HEK293 (cell line): ENCODE results near the gene CASKIN2.

ENCODE experiments used
- CTCF ChIA-PET: fragments of 350-600 bp; formaldehyde crosslinking; extraction: SDS; loops from one replicate; lab custom pipeline; 2021; ENCODE audit warnings: antibody characterized with exemption; lab: Yijun Ruan, JAX
- POLR2A ChIA-PET: fragments of 300-600 bp; formaldehyde crosslinking; extraction: SDS; loops from one replicate; lab custom pipeline; 2020; ENCODE audit warnings: antibody characterized with exemption, inconsistent platforms; lab: Yijun Ruan, JAX
- H3K27ac ChIP-seq: fragments of 200-500 bp; sonication (Bioruptor generic); 2 replicates; pipeline ENCODE4 v1.5.1; 2014; ENCODE audit warnings: low read depth, low read length, control low read depth, inconsistent platforms; ENCODE audit errors: extremely low read depth
- H3K36me3 ChIP-seq, 2 experiments: fragments of 200-500 bp in 1 of 2; sonication (Bioruptor generic) in 1 of 2; 1 replicate in 1 of 2; 2 replicates in 1 of 2; pipeline ENCODE4 v1.5.1; 2014 to 2017; ENCODE audit warnings: inconsistent platforms in 2 of 2, low read length in 2 of 2; ENCODE audit not compliant: control insufficient read depth in 2 of 2, insufficient read depth in 1 of 2
- H3K4me1 ChIP-seq: fragments of 200-500 bp; sonication (Bioruptor generic); 2 replicates; pipeline ENCODE4 v1.5.1; 2014; ENCODE audit warnings: mild to moderate bottlenecking, low read length, inconsistent platforms; ENCODE audit not compliant: control insufficient read depth, insufficient read depth
- H3K4me3 ChIP-seq: 2 replicates; pipeline ENCODE4 v1.5.1; 2011; ENCODE audit warnings: low read depth, mild to moderate bottlenecking, control low read depth, low read length, moderate library complexity
- H3K9me3 ChIP-seq: fragments of 200-500 bp; sonication (Bioruptor generic); 2 replicates; pipeline ENCODE4 v1.5.1; 2014; ENCODE audit warnings: low read depth, low read length, inconsistent platforms; ENCODE audit not compliant: control insufficient read depth, insufficient read depth
- GLIS1 ChIP-seq: fragments of 450-650 bp; formaldehyde crosslinking; IDR thresholded peaks from 2 replicates; pipeline ENCODE4 v1.5.1; 2016; ENCODE audit warnings: missing biosample characterization, missing genetic modification characterization
- HOXA7 ChIP-seq: sonication (generic); formaldehyde crosslinking; IDR thresholded peaks from 2 replicates; pipeline ENCODE4 v1.8.1; 2022; ENCODE audit warnings: missing genetic modification reagents, borderline replicate concordance
- SCRT1 ChIP-seq: fragments of 450-650 bp; formaldehyde crosslinking; IDR thresholded peaks from 2 replicates; pipeline ENCODE4 v1.5.1; 2016; ENCODE audit warnings: missing biosample characterization, missing genetic modification characterization, borderline replicate concordance
- YY1 ChIP-seq: fragments of 450-650 bp; formaldehyde crosslinking; IDR thresholded peaks from 2 replicates; pipeline ENCODE4 v1.5.1; 2018; ENCODE audit warnings: missing biosample characterization, missing genetic modification characterization
- ZBTB17 ChIP-seq: fragments of 450-650 bp; formaldehyde crosslinking; IDR thresholded peaks from 2 replicates; pipeline ENCODE4 v1.5.1; 2016; ENCODE audit warnings: missing biosample characterization, missing genetic modification characterization
- ZBTB49 ChIP-seq: fragments of 450-650 bp; formaldehyde crosslinking; IDR thresholded peaks from 2 replicates; pipeline ENCODE4 v1.5.1; 2016; ENCODE audit warnings: missing biosample characterization, missing genetic modification characterization, low read depth
- ZFP37 ChIP-seq: fragments of 450-650 bp; formaldehyde crosslinking; IDR thresholded peaks from 2 replicates; pipeline ENCODE4 v1.5.1; 2016; ENCODE audit warnings: missing biosample characterization, missing genetic modification characterization
- ZIC2 ChIP-seq: fragments of 450-650 bp; formaldehyde crosslinking; IDR thresholded peaks from 2 replicates; pipeline ENCODE4 v1.5.1; 2016; ENCODE audit warnings: missing biosample characterization, missing genetic modification characterization
- ZNF157 ChIP-seq: fragments of 450-650 bp; formaldehyde crosslinking; IDR thresholded peaks from 2 replicates; pipeline ENCODE4 v1.5.1; 2016; ENCODE audit warnings: missing biosample characterization, missing genetic modification characterization
- ZNF2 ChIP-seq: fragments of 450-650 bp; formaldehyde crosslinking; IDR thresholded peaks from 2 replicates; pipeline ENCODE4 v1.5.1; 2016; ENCODE audit warnings: missing biosample characterization, missing genetic modification characterization
- ZNF211 ChIP-seq: fragments of 450-650 bp; formaldehyde crosslinking; IDR thresholded peaks from 2 replicates; pipeline ENCODE4 v1.5.1; 2016; ENCODE audit warnings: low read depth, missing biosample characterization, missing genetic modification characterization
- ZNF274 ChIP-seq, 2 experiments: fragments of 200-500 bp in 1 of 2; fragments of 450-650 bp in 1 of 2; sonication (Bioruptor generic) in 1 of 2; formaldehyde crosslinking in 1 of 2; IDR thresholded peaks; 2 replicates each; pipeline versions ENCODE4 v1.5.1 to v1.6.1; 2014 to 2016; ENCODE audit warnings: borderline replicate concordance in 1 of 2, inconsistent platforms in 1 of 2, low read length in 1 of 2, missing biosample characterization in 1 of 2, missing genetic modification characterization in 1 of 2
- ZNF341 ChIP-seq: fragments of 450-650 bp; formaldehyde crosslinking; IDR thresholded peaks from 2 replicates; pipeline ENCODE4; 2016; ENCODE audit warnings: low read depth, missing biosample characterization, missing genetic modification characterization
- ZNF501 ChIP-seq: fragments of 450-650 bp; formaldehyde crosslinking; IDR thresholded peaks from 2 replicates; pipeline ENCODE4 v1.5.1; 2016; ENCODE audit warnings: missing biosample characterization, missing genetic modification characterization
- ZNF549 ChIP-seq: fragments of 450-650 bp; IDR thresholded peaks from 2 replicates; pipeline ENCODE4 v1.5.1; 2018; ENCODE audit warnings: missing biosample characterization, missing genetic modification characterization, mild to moderate bottlenecking, inconsistent platforms, moderate library complexity
- ZNF610 ChIP-seq: fragments of 450-650 bp; formaldehyde crosslinking; IDR thresholded peaks from 2 replicates; pipeline ENCODE4 v1.5.1; 2016; ENCODE audit warnings: missing biosample characterization, missing genetic modification characterization, borderline replicate concordance
- ZNF629 ChIP-seq: fragments of 450-650 bp; formaldehyde crosslinking; IDR thresholded peaks from 2 replicates; pipeline ENCODE4 v1.5.1; 2017; ENCODE audit warnings: missing biosample characterization, missing genetic modification characterization
- ZNF768 ChIP-seq: fragments of 450-650 bp; formaldehyde crosslinking; IDR thresholded peaks from 2 replicates; pipeline ENCODE4 v1.5.1; 2018; ENCODE audit warnings: missing biosample characterization, mild to moderate bottlenecking, missing genetic modification characterization
- TF ChIP-seq, protein P1 (sequence below): fragments of 450-650 bp; formaldehyde crosslinking; IDR thresholded peaks from 2 replicates; pipeline ENCODE4 v1.5.1; 2016; ENCODE audit warnings: missing biosample characterization, missing genetic modification characterization

Gene CASKIN2

DNA sequence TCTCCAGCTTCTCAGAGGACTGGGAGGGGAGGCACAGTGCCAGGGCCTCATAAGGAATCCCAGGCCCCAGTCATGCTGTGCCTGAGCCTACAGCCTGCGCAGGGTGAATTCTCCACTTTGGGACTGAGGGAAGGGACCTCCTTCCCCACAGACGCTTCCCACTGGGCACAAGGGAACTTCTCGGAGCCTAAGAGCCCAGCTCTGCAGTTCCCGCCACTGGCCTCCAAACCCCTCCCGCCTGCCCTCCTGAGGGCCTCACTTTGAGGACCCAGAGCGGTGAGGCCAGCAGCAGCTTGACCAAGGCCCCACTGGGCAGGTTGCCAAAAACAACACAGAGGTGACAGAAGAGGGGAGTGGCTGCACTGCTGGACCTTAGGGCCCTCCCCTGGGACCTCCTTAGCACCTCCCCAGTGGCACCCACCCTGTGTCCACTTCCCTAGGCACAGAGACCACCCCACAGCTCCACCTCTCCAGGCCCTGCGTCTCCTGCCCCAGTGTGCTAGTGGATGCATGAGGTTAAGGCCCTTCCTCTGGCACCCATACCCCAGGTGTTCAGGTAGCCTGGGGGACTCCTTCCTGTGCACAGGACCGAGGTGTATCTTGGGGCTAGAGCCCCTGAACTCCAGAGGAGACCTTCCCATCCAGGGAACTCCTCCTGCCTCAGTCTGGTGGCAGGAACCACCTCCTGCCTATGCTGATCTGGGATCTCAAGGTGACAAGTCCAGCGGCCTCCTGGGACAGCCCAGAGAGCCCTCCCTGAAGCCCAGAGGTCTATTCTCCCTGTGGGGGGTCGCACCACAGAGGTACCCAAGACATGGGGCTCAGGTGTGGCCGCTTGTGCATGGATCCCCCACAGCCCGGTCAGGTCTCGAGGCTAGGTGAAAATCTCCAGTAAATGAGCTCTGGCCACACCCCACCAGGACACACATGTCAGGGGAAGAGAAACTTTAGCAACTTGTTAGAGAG, 3.4 kb downstream of the CASKIN2 start (continued):
- TF ChIP-seq, protein P1, sequence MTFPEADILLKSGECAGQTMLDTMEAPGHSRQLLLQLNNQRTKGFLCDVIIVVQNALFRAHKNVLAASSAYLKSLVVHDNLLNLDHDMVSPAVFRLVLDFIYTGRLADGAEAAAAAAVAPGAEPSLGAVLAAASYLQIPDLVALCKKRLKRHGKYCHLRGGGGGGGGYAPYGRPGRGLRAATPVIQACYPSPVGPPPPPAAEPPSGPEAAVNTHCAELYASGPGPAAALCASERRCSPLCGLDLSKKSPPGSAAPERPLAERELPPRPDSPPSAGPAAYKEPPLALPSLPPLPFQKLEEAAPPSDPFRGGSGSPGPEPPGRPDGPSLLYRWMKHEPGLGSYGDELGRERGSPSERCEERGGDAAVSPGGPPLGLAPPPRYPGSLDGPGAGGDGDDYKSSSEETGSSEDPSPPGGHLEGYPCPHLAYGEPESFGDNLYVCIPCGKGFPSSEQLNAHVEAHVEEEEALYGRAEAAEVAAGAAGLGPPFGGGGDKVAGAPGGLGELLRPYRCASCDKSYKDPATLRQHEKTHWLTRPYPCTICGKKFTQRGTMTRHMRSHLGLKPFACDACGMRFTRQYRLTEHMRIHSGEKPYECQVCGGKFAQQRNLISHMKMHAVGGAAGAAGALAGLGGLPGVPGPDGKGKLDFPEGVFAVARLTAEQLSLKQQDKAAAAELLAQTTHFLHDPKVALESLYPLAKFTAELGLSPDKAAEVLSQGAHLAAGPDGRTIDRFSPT (tag by site-specific recombination): 0 out of 2 replicates have a peak, but pooled peaks have one; percentile 46

GRCh38 chr17:75511270-75511609, 4.1 kb downstream of the CASKIN2 start:
- CTCF ChIA-PET: interaction anchor here (0.5 to 1.2 kb wide), 2 partner anchors 10 to 83 kb away, joined by 3 read pairs; no protein-coding TSS in a partner anchor
- Histone ChIP-seq H3K4me1 (no peaks in the 10 kb centered on the region), H3K4me3 (no peak overlapping the region), H3K9me3 (no peaks in the 10 kb centered on the region), H3K27ac (no peak overlapping the region), H3K36me3 (peaks cover 9 to 60% of the 10 kb centered on the region in 2 experiments; a peak in 2 of 3 replicates)
- no peak for TF ChIP-seq ZFP37
- TF ChIP-seq ZNF768: peak; percentile 95; the same call in 1 of the 2 replicates
- TF ChIP-seq ZNF211: no peak
- TF ChIP-seq ZNF274 (IDR thresholded peaks at IDR 0.05; ENCODE audit: low read length): no peak
- TF ChIP-seq ZNF274 (tag by site-specific recombination; IDR thresholded peaks at IDR 0.05; ENCODE audit: borderline replicate concordance): no peak
- no peak for TF ChIP-seq ZNF501 (tag by site-specific recombination)
- POLR2A ChIA-PET: interaction anchor here (0.7 to 1.2 kb wide), 4 partner anchors 14 to 117 kb away, joined by 3 to 5 read pairs (median 4); partner anchors contain the start of genes GRB2 and LLGL2

- TF ChIP-seq ZBTB17 (tag by site-specific recombination) (no peak), ZNF768 (peak; percentile 80), ZNF549 (tag by site-specific recombination) (no peak)
- TF ChIP-seq, all 188 proteins: peak for 1
- Histone ChIP-seq H3K4me1 (no peaks in the 10 kb centered on the region), H3K27ac (no peak overlapping the region), H3K4me3 (no peak overlapping the region), H3K36me3 (peaks cover 9 to 75% of the 10 kb centered on the region in 2 experiments; a peak in 2 of 3 replicates), H3K9me3 (no peaks in the 10 kb centered on the region)
- POLR2A ChIA-PET: interaction anchor here (1.1 kb wide), 1 partner anchor 15 kb away, joined by 5 read pairs; the partner anchor contains the start of gene LLGL2
- CTCF ChIA-PET: interaction anchor here (0.6 to 0.8 kb wide), 3 partner anchors 81 to 496 kb away, joined by 3 read pairs; no protein-coding TSS in a partner anchor
Observed at GRCh38 chr17:75509528-75510258, 5.6 kb downstream of the CASKIN2 start.

- Histone ChIP-seq H3K27ac (no peak overlapping the region), H3K9me3 (no peaks in the 10 kb centered on the region), H3K36me3 (peaks cover 9 to 82% of the 10 kb centered on the region in 2 experiments; a peak in 2 of 3 replicates), H3K4me1 (no peaks in the 10 kb centered on the region), H3K4me3 (no peak overlapping the region)
- ChIA-PET POLR2A (interaction anchor here (1.1 to 1.3 kb wide), 2 partner anchors 13 to 16 kb away, joined by 3 to 5 read pairs; partner anchors contain the start of gene LLGL2), CTCF (interaction anchor here (0.8 kb wide), 1 partner anchor 80 kb away, joined by 3 read pairs; no protein-coding TSS in a partner anchor)
- TF ChIP-seq ZNF629 (tag by site-specific recombination) (no peak), HOXA7 (no peak), YY1 (tag by site-specific recombination) (no peak), ZBTB49 (no peak), SCRT1 (tag by site-specific recombination) (no peak), ZIC2 (tag by site-specific recombination) (peak; percentile 93), GLIS1 (tag by site-specific recombination) (peak; percentile 5; the same call in 1 of the 2 replicates), ZNF157 (tag by site-specific recombination) (no peak), ZNF341 (tag by site-specific recombination) (no peak), ZNF2 (tag by site-specific recombination) (no peak), ZNF610 (tag by site-specific recombination) (no peak)
- TF ChIP-seq, protein P1 (tag by site-specific recombination): no peak
Observed at GRCh38 chr17:75508931-75509361, 6.4 kb downstream of the CASKIN2 start.
